Measurements from ENCODE around the gene PPP1R3F.
A peak's percentile ranks its signal among the peaks of the same experiment; 100 is the strongest.

The PPP1R3F gene

GRCh38 chrX:49277535-49277830 is 7.9 kb downstream of the PPP1R3F start:
- ChIA-PET POLR2A (no interaction called here), CTCF (no interaction called here)
- no peak for DNase-seq (ENCODE audit: extremely low spot score)
- TF ChIP-seq FOXM1 (IDR thresholded peaks at IDR 0.05; ENCODE audit: borderline replicate concordance) (no peak), FOXK2 (IDR thresholded peaks at IDR 0.05) (no peak), SUZ12 (IDR thresholded peaks at IDR 0.05) (no peak), LEF1 (IDR thresholded peaks at IDR 0.05; ENCODE audit: borderline replicate concordance) (no peak), ELF4 (IDR thresholded peaks at IDR 0.05) (no peak), BHLHE40 (IDR thresholded peaks at IDR 0.05; ENCODE audit: borderline replicate concordance) (no peak), HDGF (IDR thresholded peaks at IDR 0.05; ENCODE audit: borderline replicate concordance) (no peak), FOXA1 (IDR thresholded peaks at IDR 0.05) (no peak)
- TF ChIP-seq, protein P1, sequence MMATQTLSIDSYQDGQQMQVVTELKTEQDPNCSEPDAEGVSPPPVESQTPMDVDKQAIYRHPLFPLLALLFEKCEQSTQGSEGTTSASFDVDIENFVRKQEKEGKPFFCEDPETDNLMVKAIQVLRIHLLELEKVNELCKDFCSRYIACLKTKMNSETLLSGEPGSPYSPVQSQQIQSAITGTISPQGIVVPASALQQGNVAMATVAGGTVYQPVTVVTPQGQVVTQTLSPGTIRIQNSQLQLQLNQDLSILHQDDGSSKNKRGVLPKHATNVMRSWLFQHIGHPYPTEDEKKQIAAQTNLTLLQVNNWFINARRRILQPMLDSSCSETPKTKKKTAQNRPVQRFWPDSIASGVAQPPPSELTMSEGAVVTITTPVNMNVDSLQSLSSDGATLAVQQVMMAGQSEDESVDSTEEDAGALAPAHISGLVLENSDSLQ (IDR thresholded peaks at IDR 0.05), result no peak

DNA sequence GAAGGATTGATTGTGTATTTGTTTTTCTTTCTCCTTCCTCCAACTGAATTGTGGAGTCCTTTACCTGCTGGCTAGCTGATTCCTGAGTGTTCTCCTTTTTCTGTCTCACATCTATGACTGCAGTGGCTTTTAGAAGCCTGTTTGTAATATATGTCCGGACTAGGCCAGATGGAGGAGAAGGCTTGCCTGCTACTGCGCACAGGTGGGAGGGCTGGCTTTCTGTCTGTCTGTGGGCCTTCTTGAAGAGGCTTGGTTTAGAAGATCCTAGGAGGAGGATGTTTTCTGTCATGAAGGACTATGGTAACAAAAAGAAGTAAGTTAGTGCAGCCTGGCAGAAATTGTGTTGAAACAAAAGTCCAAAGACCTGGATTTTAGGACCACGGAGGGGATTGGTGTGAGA is 8.5 kb downstream of the PPP1R3F start:
- DNase-seq (ENCODE audit: extremely low spot score), result no peak
- TF ChIP-seq BHLHE40 (IDR thresholded peaks at IDR 0.05; ENCODE audit: borderline replicate concordance) (no peak), CTBP1 (IDR thresholded peaks at IDR 0.05; ENCODE audit: borderline replicate concordance) (no peak), L3MBTL2 (conservative IDR thresholded peaks at IDR 0.05) (no peak), TARDBP (IDR thresholded peaks at IDR 0.05) (no peak)
- POLR2A ChIA-PET, result no interaction called here
- CTCF ChIA-PET, result no interaction called here

GRCh38 chrX:49282647-49283011 is 13.0 kb downstream of the PPP1R3F start:
- peak; percentile 57 for DNase-seq (ENCODE audit: extremely low spot score)
- POLR2A ChIA-PET, result interaction anchor here (0.6 kb wide), 1 partner anchor 12 kb away, joined by 3 read pairs; no protein-coding TSS in a partner anchor
- no peak for TF ChIP-seq NFRKB (IDR thresholded peaks at IDR 0.05)
- TF ChIP-seq L3MBTL2 (conservative IDR thresholded peaks at IDR 0.05), result no peak
- no peak for TF ChIP-seq ZNF384 (IDR thresholded peaks at IDR 0.05)
- no peak for TF ChIP-seq SP1 (IDR thresholded peaks at IDR 0.05)
- no peak for TF ChIP-seq FOXK2 (IDR thresholded peaks at IDR 0.05)
- TF ChIP-seq SUZ12 (IDR thresholded peaks at IDR 0.05), result no peak
- TF ChIP-seq, protein P1 (IDR thresholded peaks at IDR 0.05), result no peak
- CTCF ChIA-PET, result no interaction called here

DNA sequence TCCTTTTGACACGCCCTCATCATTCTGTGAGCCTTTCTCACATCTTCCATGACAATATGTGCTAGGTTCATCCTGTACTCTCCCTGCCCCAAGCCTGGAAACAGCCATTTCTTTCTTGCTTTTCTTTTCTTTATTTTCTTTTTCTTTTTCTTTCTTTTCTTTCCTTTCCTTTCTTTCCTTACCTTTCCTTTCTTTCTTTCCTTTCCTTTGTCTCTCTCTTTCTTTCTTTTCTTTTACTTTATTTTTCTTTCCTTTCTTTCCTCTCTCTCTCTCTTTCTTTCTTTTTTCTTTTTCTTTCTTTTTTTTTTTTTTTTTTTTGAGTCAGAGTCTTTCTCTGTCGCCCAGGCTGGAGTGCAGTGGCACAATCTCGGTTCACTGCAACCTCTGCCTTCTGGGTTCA is 14.6 kb downstream of the PPP1R3F start:
- POLR2A ChIA-PET, result interaction anchor here (0.7 kb wide), 1 partner anchor 92 kb away, joined by 3 read pairs; no protein-coding TSS in a partner anchor
- DNase-seq (ENCODE audit: extremely low spot score), result no peak
- CTCF ChIA-PET, result no interaction called here
- no peak for TF ChIP-seq ZNF384 (IDR thresholded peaks at IDR 0.05)
- no peak for TF ChIP-seq BHLHE40 (IDR thresholded peaks at IDR 0.05; ENCODE audit: borderline replicate concordance)
- 0 out of 2 replicates have a peak, but pooled peaks have one; percentile 10 for TF ChIP-seq TARDBP (IDR thresholded peaks at IDR 0.05)

DNA sequence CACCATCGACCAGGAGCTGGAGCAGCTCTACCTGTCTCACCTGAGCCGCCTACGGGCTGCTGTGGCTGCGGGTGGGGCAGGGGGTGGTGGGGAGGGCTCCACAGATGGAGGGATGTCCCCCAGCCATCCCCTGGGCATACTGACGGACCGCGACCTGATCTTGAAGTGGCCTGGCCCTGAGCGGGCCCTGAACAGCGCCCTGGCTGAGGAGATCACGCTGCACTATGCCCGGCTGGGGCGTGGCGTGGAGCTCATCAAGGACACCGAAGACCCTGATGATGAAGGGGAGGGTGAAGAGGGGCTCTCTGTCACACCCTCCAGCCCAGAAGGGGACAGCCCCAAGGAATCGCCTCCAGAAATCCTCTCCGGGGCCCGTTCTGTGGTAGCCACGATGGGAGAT is 16.5 kb downstream of the PPP1R3F start:
- ChIA-PET POLR2A (no interaction called here), CTCF (no interaction called here)
- no peak for DNase-seq (ENCODE audit: extremely low spot score)
- TF ChIP-seq, protein P1 (IDR thresholded peaks at IDR 0.05), result no peak
- no peak for TF ChIP-seq CTBP1 (IDR thresholded peaks at IDR 0.05; ENCODE audit: borderline replicate concordance)
- no peak for TF ChIP-seq HDGF (IDR thresholded peaks at IDR 0.05; ENCODE audit: borderline replicate concordance)
- no peak for TF ChIP-seq FOXK2 (IDR thresholded peaks at IDR 0.05)

GRCh38 chrX:49286581-49286980 is 17.0 kb downstream of the PPP1R3F start:
- no peak for TF ChIP-seq HDGF (IDR thresholded peaks at IDR 0.05; ENCODE audit: borderline replicate concordance)
- no peak for TF ChIP-seq FOXK2 (IDR thresholded peaks at IDR 0.05)
- no peak for TF ChIP-seq CTBP1 (IDR thresholded peaks at IDR 0.05; ENCODE audit: borderline replicate concordance)
- no peak for TF ChIP-seq SP1 (IDR thresholded peaks at IDR 0.05)
- TF ChIP-seq ELF4 (IDR thresholded peaks at IDR 0.05), result no peak
- no peak for TF ChIP-seq FOXM1 (IDR thresholded peaks at IDR 0.05; ENCODE audit: borderline replicate concordance)
- no peak for TF ChIP-seq ZNF384 (IDR thresholded peaks at IDR 0.05)
- no peak for TF ChIP-seq SUZ12 (IDR thresholded peaks at IDR 0.05)
- no peak for TF ChIP-seq BHLHE40 (IDR thresholded peaks at IDR 0.05; ENCODE audit: borderline replicate concordance)
- TF ChIP-seq FOXA1 (IDR thresholded peaks at IDR 0.05), result no peak
- TF ChIP-seq ARNT (IDR thresholded peaks at IDR 0.05), result no peak
- TF ChIP-seq, protein P1 (IDR thresholded peaks at IDR 0.05), result no peak
- TF ChIP-seq LEF1 (IDR thresholded peaks at IDR 0.05; ENCODE audit: borderline replicate concordance), result no peak
- no peak for DNase-seq (ENCODE audit: extremely low spot score)
- ChIA-PET CTCF (no interaction called here), POLR2A (interaction anchor here (0.9 kb wide), 1 partner anchor 96 kb away, joined by 3 read pairs; no protein-coding TSS in a partner anchor)

GRCh38 chrX:49287665-49288064 is 18.1 kb downstream of the PPP1R3F start:
- no peak for DNase-seq (ENCODE audit: extremely low spot score)
- POLR2A ChIA-PET, result no interaction called here
- TF ChIP-seq L3MBTL2 (conservative IDR thresholded peaks at IDR 0.05) (no peak), HDGF (IDR thresholded peaks at IDR 0.05; ENCODE audit: borderline replicate concordance) (no peak), TARDBP (IDR thresholded peaks at IDR 0.05) (no peak), ELF4 (IDR thresholded peaks at IDR 0.05) (no peak), NFRKB (IDR thresholded peaks at IDR 0.05) (no peak), SUZ12 (IDR thresholded peaks at IDR 0.05) (no peak), BHLHE40 (IDR thresholded peaks at IDR 0.05; ENCODE audit: borderline replicate concordance) (no peak), FOXK2 (IDR thresholded peaks at IDR 0.05) (no peak), FOXM1 (IDR thresholded peaks at IDR 0.05; ENCODE audit: borderline replicate concordance) (no peak), SP1 (IDR thresholded peaks at IDR 0.05) (no peak), LEF1 (IDR thresholded peaks at IDR 0.05; ENCODE audit: borderline replicate concordance) (no peak), ZNF384 (IDR thresholded peaks at IDR 0.05) (no peak)
- TF ChIP-seq, protein P1 (IDR thresholded peaks at IDR 0.05), result no peak
- CTCF ChIA-PET, result interaction anchor here (0.6 kb wide), 1 partner anchor 222 kb away, joined by 3 read pairs; no protein-coding TSS in a partner anchor
